Measurements from ENCODE around the gene LDLRAD4. TPM values are rescaled to one million over a fixed set of nuclear protein-coding genes. Genes with fewer than 3 reads are reported as not detected.

Gene LDLRAD4
- polyA plus RNA-seq, 3 donors, result 1.7 to 8.5 (median 3.7) TPM

DNA sequence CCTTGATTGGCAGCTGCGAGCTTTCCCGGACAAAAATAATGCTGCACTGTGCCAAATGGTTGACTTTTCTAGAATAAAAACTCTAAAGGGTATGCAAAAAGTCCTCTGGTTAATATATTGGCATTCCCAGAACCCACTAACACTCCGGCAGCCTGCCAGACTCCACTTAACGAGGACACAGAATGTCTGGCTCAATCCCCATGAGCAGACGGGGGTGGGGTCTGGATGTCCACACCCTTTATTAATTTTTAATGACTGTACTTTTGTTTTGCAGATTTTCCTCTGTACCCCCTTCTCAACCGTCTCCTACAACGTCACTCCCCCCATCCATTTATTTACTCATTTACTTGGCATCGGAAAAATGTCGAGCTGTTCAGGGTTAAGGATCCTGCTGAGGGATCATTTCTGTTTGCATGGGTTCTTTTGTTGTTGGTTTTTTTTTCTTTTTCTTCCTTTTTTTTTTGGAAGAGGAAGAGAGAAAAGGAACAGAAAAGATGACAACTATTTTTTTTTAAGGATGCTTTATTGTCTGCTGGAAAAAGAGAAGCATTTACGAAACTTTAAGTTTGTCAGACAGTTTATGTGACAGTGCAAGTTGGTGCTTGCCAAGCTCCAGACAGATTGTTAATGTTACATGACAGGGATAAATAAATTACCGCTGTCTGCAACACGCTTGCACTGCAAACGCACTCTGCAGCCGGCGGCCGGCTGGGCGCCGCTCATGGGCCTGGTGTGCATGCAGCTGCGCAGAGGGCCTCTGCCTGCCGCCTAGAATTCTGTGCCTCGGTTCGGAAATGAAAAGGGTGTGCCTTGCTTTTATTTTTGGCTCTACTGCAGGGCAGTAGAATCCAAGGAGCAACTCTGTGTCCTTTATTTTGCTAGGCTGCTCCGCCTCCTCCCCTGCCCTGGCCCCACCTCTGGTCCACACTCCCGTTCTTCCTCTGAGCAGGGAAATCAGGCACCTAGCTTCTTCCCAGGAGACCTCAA, 3.6 kb downstream of the LDLRAD4 start:
- 23 to 30% (median 28%) methylated on average over 24 of the region's 24 CpGs for WGBS, 3 donors
- H3K27ac ChIP-seq (ENCODE audit: low read depth, low read length), result peak overlapping the region; percentile 11

GRCh38 chr18:13222856-13223281, 4.3 kb downstream of the LDLRAD4 start:
- 55 to 62% (median 61%) methylated on average over 4 of the region's 4 CpGs for WGBS, 3 donors

DNA sequence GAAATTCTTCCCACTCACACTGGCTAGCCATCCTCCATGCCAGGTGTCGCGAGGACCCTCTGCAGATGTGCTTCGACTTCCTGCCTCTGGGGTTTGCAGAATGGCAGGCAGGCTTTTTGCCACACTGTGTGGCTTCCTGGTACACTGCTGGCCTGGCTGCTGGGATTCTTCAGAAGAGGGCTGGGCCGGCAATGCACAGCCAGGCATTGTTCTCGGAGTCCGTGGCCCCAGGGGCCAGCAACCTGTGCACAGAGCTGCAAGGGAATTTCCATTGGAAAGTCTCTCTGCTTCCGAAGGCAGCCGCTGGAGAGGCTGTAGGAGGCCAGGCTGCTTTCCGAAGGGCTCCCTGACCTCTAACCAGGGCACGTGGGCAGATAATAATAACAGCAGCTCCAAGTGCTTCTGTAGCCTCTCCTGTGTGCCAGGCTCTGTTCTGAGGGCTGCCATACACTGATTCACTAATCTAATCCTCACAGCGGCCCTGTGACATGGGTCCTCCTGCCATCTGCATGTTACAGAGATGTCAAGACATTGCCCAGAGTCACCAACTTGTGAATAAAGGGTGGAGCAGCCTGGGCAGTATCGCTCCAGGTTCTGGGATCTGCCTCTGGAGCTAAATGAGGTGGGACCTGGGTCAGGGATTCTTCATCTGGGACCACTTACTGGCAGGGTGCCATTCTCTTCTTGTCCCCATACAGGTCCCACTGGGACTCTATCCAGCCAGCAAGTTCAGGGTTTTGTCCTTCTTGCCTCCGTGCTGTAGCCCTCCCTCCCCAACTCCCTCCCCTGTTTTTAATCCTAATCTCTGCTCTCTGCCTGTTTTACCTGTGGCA, 5.0 kb downstream of the LDLRAD4 start:
- WGBS, 3 donors, result 66 to 74% (median 72%) methylated on average over 13 of the region's 13 CpGs
- no peak overlapping the region for H3K27ac ChIP-seq (ENCODE audit: low read depth, low read length)

More at GRCh38 chr18:13222856-13223281, 4.3 kb downstream of the LDLRAD4 start:
- H3K27ac ChIP-seq (ENCODE audit: low read depth, low read length), result no peak overlapping the region

- no peak overlapping the region for H3K27ac ChIP-seq (ENCODE audit: low read depth, low read length)
- whole genome bisulfite sequencing, 3 donors, result 87 to 94% (median 92%) methylated on average over 5 of the region's 5 CpGs
Observed at GRCh38 chr18:13225261-13225660, 6.7 kb downstream of the LDLRAD4 start.

- WGBS, 3 donors, result 85 to 95% (median 95%) methylated on average over 5 of the region's 5 CpGs
Observed at GRCh38 chr18:13226533-13227144, 8.1 kb downstream of the LDLRAD4 start.

DNA sequence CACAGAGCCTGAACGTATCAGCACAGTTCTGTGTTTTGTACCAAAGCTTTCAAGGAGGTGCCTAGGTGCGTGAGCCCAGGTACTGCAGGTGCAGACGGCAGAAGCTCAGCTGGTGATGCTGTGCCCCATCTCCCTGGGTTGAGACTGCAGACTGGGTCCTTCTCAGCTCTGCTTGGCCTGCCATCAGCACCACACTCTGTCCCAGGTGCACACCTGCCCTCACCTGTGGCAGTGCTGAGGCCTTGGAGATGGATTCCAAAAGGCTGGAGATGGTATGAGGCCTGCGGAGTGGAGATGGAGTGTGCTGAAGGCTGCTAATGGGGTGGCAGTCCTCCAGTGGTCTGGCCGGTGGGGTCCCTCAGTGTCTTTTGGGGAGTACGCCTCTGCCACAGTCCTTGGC, 9.3 kb downstream of the LDLRAD4 start:
- no peak overlapping the region for H3K27ac ChIP-seq (ENCODE audit: low read depth, low read length)
- 91 to 99% (median 96%) methylated on average over 6 of the region's 6 CpGs for WGBS, 3 donors

More at GRCh38 chr18:13226533-13227144, 8.1 kb downstream of the LDLRAD4 start:
- no peak overlapping the region for H3K27ac ChIP-seq (ENCODE audit: low read depth, low read length)

GRCh38 chr18:13229001-13229671, 10.6 kb downstream of the LDLRAD4 start:
- H3K27ac ChIP-seq (ENCODE audit: low read depth, low read length), result no peak overlapping the region
- 82 to 90% (median 88%) methylated on average over 13 of the region's 13 CpGs for WGBS, 3 donors

DNA sequence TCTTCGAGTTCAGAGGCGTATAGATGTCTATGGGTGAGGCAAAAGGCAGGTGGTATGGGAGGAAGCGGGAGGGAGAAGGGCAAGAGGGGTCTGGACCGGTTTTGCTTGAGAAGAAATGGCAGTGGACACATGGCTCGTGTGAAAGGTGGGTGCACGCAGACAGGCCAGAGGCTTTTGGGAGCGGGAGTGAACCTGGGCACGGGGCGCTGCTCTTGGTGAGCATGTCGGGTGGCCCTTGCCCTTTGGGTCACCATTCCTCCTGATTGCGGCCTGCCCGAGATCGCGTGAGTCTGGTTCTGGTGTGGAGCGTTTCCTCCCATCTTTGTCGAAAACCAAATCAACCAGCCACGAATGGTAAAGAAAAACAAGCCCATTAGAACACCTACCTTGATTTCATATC, 12.6 kb downstream of the LDLRAD4 start:
- no peak overlapping the region for H3K27ac ChIP-seq (ENCODE audit: low read depth, low read length)
- WGBS, 3 donors, result 92 to 96% (median 93%) methylated on average over 17 of the region's 17 CpGs

GRCh38 chr18:13232086-13232917, 13.7 kb downstream of the LDLRAD4 start:
- 72 to 86% (median 77%) methylated on average over 37 of the region's 37 CpGs for WGBS, 3 donors

DNA sequence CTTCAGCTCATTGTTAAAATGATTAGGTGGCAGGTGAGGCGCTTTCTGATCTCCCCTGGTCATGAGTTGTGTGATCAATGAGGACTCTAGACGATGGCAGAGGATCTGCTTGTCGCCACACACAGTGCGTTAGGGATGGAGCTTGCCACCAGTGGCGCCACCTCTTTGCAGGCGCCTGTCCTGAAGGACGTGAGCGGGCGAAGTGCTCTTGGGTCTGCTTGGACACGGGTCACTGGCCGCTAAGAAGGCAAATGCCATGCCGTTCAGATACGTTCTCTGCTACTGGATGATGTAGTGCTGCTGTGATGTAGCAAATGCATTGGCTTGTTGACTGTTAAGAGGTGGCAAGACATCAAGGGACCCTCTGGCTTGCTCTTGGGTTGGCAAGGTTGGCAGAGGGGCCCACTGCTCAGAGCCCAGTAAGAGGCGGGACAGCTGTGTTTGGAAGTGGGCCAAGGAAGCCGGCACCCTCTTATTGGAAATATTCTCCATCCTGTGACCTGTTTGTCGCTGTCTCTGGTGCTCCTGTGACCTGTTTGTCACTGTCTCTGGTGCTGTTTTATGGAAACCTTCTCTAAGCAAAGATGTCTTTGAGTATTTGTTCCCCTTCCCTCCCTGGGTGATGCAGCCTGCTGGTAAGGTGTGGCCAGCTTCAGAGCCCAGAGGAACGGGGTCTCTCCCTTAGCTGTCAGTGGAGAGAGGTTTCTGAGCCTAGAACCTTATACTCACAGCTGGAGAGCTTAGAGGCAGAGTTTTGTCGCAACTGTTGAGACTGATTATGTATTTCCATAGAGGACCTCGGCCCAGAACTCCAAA, 14.6 kb downstream of the LDLRAD4 start:
- WGBS, 3 donors, result 87 to 95% (median 94%) methylated on average over 19 of the region's 19 CpGs
- H3K27ac ChIP-seq (ENCODE audit: low read depth, low read length), result no peak overlapping the region

More at GRCh38 chr18:13232086-13232917, 13.7 kb downstream of the LDLRAD4 start:
- no peak overlapping the region for H3K27ac ChIP-seq (ENCODE audit: low read depth, low read length)

- no peak overlapping the region for H3K27ac ChIP-seq (ENCODE audit: low read depth, low read length)
- WGBS, 3 donors, result 80 to 93% (median 91%) methylated on average over 23 of the region's 23 CpGs
Observed at GRCh38 chr18:13233787-13234783, 15.5 kb downstream of the LDLRAD4 start.

- 45 to 61% (median 51%) methylated on average over 6 of the region's 6 CpGs for WGBS, 3 donors
- no peak overlapping the region for H3K27ac ChIP-seq (ENCODE audit: low read depth, low read length)
Observed at GRCh38 chr18:13235421-13235831, 16.9 kb downstream of the LDLRAD4 start.

DNA sequence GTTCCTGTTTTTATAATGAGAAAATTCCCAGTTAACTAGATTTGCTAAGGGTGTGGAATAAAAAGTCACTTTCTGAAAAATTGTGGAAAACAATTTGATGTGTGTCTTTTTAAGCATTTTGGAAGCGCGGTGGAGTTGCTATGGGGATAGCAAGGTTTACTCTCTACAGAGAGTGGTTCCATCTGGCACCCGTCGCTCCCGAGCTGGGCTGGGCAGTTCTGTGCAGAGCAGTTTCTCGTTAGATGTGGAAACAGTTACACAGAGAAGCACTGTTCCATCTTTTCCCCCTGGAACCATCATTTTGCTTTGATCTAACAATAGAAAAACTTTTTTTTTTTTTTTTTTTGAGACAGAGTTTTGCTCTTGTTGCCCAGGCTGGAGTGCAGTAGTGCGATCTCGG, 17.4 kb downstream of the LDLRAD4 start:
- 51 to 81% (median 64%) methylated on average over 8 of the region's 8 CpGs for WGBS, 3 donors
- H3K27ac ChIP-seq (ENCODE audit: low read depth, low read length), result no peak overlapping the region

DNA sequence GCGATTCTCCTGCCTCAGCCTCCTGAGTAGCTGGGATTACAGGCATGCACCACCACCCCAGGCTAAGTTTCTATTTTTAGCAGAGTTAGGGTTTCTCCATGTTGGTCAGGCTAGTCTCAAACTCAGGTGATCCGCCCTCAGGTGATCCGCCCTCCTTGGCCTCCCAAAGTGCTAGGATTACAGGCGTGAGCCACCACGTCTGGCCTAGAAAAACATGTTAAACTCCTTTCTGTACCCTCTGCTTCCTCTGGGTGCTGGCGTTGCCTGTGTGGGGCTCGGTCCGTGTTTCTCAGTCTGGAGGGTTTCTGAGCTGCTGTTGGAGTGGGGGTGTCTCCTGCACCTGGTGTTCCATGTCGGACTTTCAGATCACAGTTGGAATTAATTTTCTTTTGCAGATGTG, 17.9 kb downstream of the LDLRAD4 start:
- WGBS, 3 donors, result 88 to 93% (median 90%) methylated on average over 9 of the region's 9 CpGs
- no peak overlapping the region for H3K27ac ChIP-seq (ENCODE audit: low read depth, low read length)

DNA sequence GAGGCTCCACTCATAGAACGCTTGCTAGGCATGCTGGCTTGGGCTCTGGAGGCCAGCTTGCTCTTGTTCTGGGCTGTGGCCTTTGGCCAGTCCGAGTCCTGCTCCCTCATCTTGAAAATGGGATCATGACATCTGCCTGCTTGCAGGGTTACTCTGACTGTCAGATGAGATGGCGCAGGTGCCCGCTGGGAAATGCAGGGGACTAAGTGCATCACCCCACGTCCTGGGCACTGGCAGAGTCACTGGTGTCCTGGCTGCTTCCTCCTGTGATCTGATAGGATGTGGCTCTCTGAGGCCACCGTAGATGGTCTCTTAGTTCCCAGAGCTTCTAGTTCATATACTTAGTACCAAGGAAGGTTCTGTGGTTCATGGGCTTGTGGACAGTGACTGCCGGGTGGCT, 18.5 kb downstream of the LDLRAD4 start:
- WGBS, 3 donors, result 85 to 90% (median 89%) methylated on average over 7 of the region's 7 CpGs
- no peak overlapping the region for H3K27ac ChIP-seq (ENCODE audit: low read depth, low read length)
